ENCODE results near the gene DARS1.
A peak's percentile ranks its signal among the peaks of the same experiment; 100 is the strongest.

DARS1 gene

GRCh38 chr2:135913727-135914365, 71.6 kb downstream of the DARS1 start:
- H3K23ac ChIP-seq (ENCODE audit: low read length) = no peak overlapping the region
- H4K91ac ChIP-seq (ENCODE audit: low read depth, low read length) = no peak overlapping the region
- peak; percentile 47 to 88 for DNase-seq
- no peak overlapping the region for H3K18ac ChIP-seq (ENCODE audit: low read length)
- H2AFZ ChIP-seq (ENCODE audit: insufficient read depth, low read length, poor library complexity) = no peak overlapping the region
- no peak overlapping the region for H2BK5ac ChIP-seq (ENCODE audit: low read depth, low read length, poor library complexity)
- no peak overlapping the region for H3K14ac ChIP-seq (ENCODE audit: low read length)
- no peak overlapping the region for H3K27ac ChIP-seq (ENCODE audit: low read depth, low read length)
- H3K9ac ChIP-seq (ENCODE audit: low read length) = no peak overlapping the region
- no peaks in the 10 kb centered on the region for H3K9me3 ChIP-seq (ENCODE audit: insufficient read depth, low read depth, low read length)
- no peak overlapping the region for H3K4me2 ChIP-seq (ENCODE audit: low read length)
- WGBS (ENCODE audit: extremely low coverage, insufficient coverage, insufficient read length) = no CpG with 5 or more reads among the region's 5 CpGs
- H2BK12ac ChIP-seq (ENCODE audit: low read length) = no peak overlapping the region
- no peaks in the 10 kb centered on the region for H3K27me3 ChIP-seq (ENCODE audit: insufficient read depth, low read length)
- H3K4ac ChIP-seq (ENCODE audit: low read depth, low read length) = no peak overlapping the region
- H3K79me2 ChIP-seq (ENCODE audit: control insufficient read depth, insufficient read depth, low read length, poor library complexity) = no peaks in the 10 kb centered on the region
- H3K79me1 ChIP-seq (ENCODE audit: low read length) = no peaks in the 10 kb centered on the region
- H3K36me3 ChIP-seq (ENCODE audit: control insufficient read depth in 1 of 2, insufficient read depth in 2 of 2, low read length in 2 of 2) = peaks cover 2% of the 10 kb centered on the region in 2 experiments
- H3K4me1 ChIP-seq (ENCODE audit: control insufficient read depth in 1 of 2, insufficient read depth in 2 of 2, low read length in 2 of 2) = no peaks in the 10 kb centered on the region
- H2AK5ac ChIP-seq (ENCODE audit: low read length) = no peak overlapping the region
- H2BK120ac ChIP-seq (ENCODE audit: insufficient read depth, low read length, poor library complexity) = no peak overlapping the region
- no peak overlapping the region for H3K4me3 ChIP-seq (ENCODE audit: low read depth, low read length)
- no peak overlapping the region for H4K12ac ChIP-seq (ENCODE audit: low read depth, low read length)
- no peak overlapping the region for H4K8ac ChIP-seq (ENCODE audit: low read depth, low read length)

- H3K4me1 ChIP-seq (ENCODE audit: control insufficient read depth in 1 of 2, insufficient read depth in 2 of 2, low read length in 2 of 2) = no peaks in the 10 kb centered on the region
- H3K18ac ChIP-seq (ENCODE audit: low read length) = no peak overlapping the region
- peaks cover 0 to 2% of the 10 kb centered on the region in 2 experiments for H3K36me3 ChIP-seq (ENCODE audit: control insufficient read depth in 1 of 2, insufficient read depth in 2 of 2, low read length in 2 of 2)
- H2BK5ac ChIP-seq (ENCODE audit: low read depth, low read length, poor library complexity) = no peak overlapping the region
- no peak overlapping the region for H4K91ac ChIP-seq (ENCODE audit: low read depth, low read length)
- no peak overlapping the region for H3K23ac ChIP-seq (ENCODE audit: low read length)
- no peaks in the 10 kb centered on the region for H3K9me3 ChIP-seq (ENCODE audit: insufficient read depth, low read depth, low read length)
- peak in 1 of 2 donors; percentile 5 for DNase-seq
- H3K79me1 ChIP-seq (ENCODE audit: low read length) = no peaks in the 10 kb centered on the region
- no peak overlapping the region for H2BK12ac ChIP-seq (ENCODE audit: low read length)
- H3K79me2 ChIP-seq (ENCODE audit: control insufficient read depth, insufficient read depth, low read length, poor library complexity) = no peaks in the 10 kb centered on the region
- no peak overlapping the region for H3K4me2 ChIP-seq (ENCODE audit: low read length)
- H3K4me3 ChIP-seq (ENCODE audit: low read depth, low read length) = no peak overlapping the region
- H2BK120ac ChIP-seq (ENCODE audit: insufficient read depth, low read length, poor library complexity) = no peak overlapping the region
- no peak overlapping the region for H2AFZ ChIP-seq (ENCODE audit: insufficient read depth, low read length, poor library complexity)
- H4K12ac ChIP-seq (ENCODE audit: low read depth, low read length) = no peak overlapping the region
- H3K4ac ChIP-seq (ENCODE audit: low read depth, low read length) = no peak overlapping the region
- H3K14ac ChIP-seq (ENCODE audit: low read length) = no peak overlapping the region
- H3K9ac ChIP-seq (ENCODE audit: low read length) = no peak overlapping the region
- no peak overlapping the region for H3K27ac ChIP-seq (ENCODE audit: low read depth, low read length)
- no peaks in the 10 kb centered on the region for H3K27me3 ChIP-seq (ENCODE audit: insufficient read depth, low read length)
- H2AK5ac ChIP-seq (ENCODE audit: low read length) = no peak overlapping the region
- H4K8ac ChIP-seq (ENCODE audit: low read depth, low read length) = no peak overlapping the region
Observed at GRCh38 chr2:135909976-135910375, 75.5 kb downstream of the DARS1 start.

GRCh38 chr2:135905679-135906078, 79.7 kb downstream of the DARS1 start:
- Histone ChIP-seq H3K4ac (ENCODE audit: low read depth, low read length) (no peak overlapping the region), H3K14ac (ENCODE audit: low read length) (no peak overlapping the region)

GRCh38 chr2:135904341-135904989, 81.0 kb downstream of the DARS1 start:
- no CpG with 5 or more reads among the region's 4 CpGs for whole genome bisulfite sequencing (ENCODE audit: extremely low coverage, insufficient coverage, insufficient read length)
- peaks cover 3 to 5% of the 10 kb centered on the region in 2 experiments for H3K36me3 ChIP-seq (ENCODE audit: control insufficient read depth in 1 of 2, insufficient read depth in 2 of 2, low read length in 2 of 2)
- no peak overlapping the region for H3K23ac ChIP-seq (ENCODE audit: low read length)
- H3K79me1 ChIP-seq (ENCODE audit: low read length) = no peaks in the 10 kb centered on the region
- no peak for DNase-seq
- no peak overlapping the region for H2BK120ac ChIP-seq (ENCODE audit: insufficient read depth, low read length, poor library complexity)
- no peaks in the 10 kb centered on the region for H3K79me2 ChIP-seq (ENCODE audit: control insufficient read depth, insufficient read depth, low read length, poor library complexity)
- no peak overlapping the region for H3K18ac ChIP-seq (ENCODE audit: low read length)
- H3K9ac ChIP-seq (ENCODE audit: low read length) = no peak overlapping the region
- H3K4me2 ChIP-seq (ENCODE audit: low read length) = no peak overlapping the region
- H2BK12ac ChIP-seq (ENCODE audit: low read length) = no peak overlapping the region
- no peak overlapping the region for H3K14ac ChIP-seq (ENCODE audit: low read length)
- H2AK5ac ChIP-seq (ENCODE audit: low read length) = no peak overlapping the region
- H3K27ac ChIP-seq (ENCODE audit: low read depth, low read length) = no peak overlapping the region
- no peak overlapping the region for H4K91ac ChIP-seq (ENCODE audit: low read depth, low read length)
- H3K4me1 ChIP-seq (ENCODE audit: control insufficient read depth in 1 of 2, insufficient read depth in 2 of 2, low read length in 2 of 2) = no peaks in the 10 kb centered on the region
- no peak overlapping the region for H2AFZ ChIP-seq (ENCODE audit: insufficient read depth, low read length, poor library complexity)
- H2BK5ac ChIP-seq (ENCODE audit: low read depth, low read length, poor library complexity) = no peak overlapping the region
- H3K4ac ChIP-seq (ENCODE audit: low read depth, low read length) = no peak overlapping the region
- no peak overlapping the region for H4K12ac ChIP-seq (ENCODE audit: low read depth, low read length)
- no peak overlapping the region for H4K8ac ChIP-seq (ENCODE audit: low read depth, low read length)
- H3K27me3 ChIP-seq (ENCODE audit: insufficient read depth, low read length) = no peaks in the 10 kb centered on the region
- no peak overlapping the region for H3K4me3 ChIP-seq (ENCODE audit: low read depth, low read length)
- H3K9me3 ChIP-seq (ENCODE audit: insufficient read depth, low read depth, low read length) = no peaks in the 10 kb centered on the region

More at GRCh38 chr2:135905679-135906078, 79.7 kb downstream of the DARS1 start:
- Histone ChIP-seq H4K91ac (ENCODE audit: low read depth, low read length) (no peak overlapping the region), H3K36me3 (ENCODE audit: control insufficient read depth in 1 of 2, insufficient read depth in 2 of 2, low read length in 2 of 2) (peaks cover 3 to 5% of the 10 kb centered on the region in 2 experiments), H3K27me3 (ENCODE audit: insufficient read depth, low read length) (no peaks in the 10 kb centered on the region), H2BK120ac (ENCODE audit: insufficient read depth, low read length, poor library complexity) (no peak overlapping the region), H3K4me1 (ENCODE audit: control insufficient read depth in 1 of 2, insufficient read depth in 2 of 2, low read length in 2 of 2) (no peaks in the 10 kb centered on the region), H3K23ac (ENCODE audit: low read length) (no peak overlapping the region), H3K79me1 (ENCODE audit: low read length) (no peaks in the 10 kb centered on the region), H3K18ac (ENCODE audit: low read length) (no peak overlapping the region), H2AK5ac (ENCODE audit: low read length) (no peak overlapping the region), H3K9me3 (ENCODE audit: insufficient read depth, low read depth, low read length) (no peaks in the 10 kb centered on the region), H3K4me3 (ENCODE audit: low read depth, low read length) (no peak overlapping the region), H3K79me2 (ENCODE audit: control insufficient read depth, insufficient read depth, low read length, poor library complexity) (no peaks in the 10 kb centered on the region), H4K12ac (ENCODE audit: low read depth, low read length) (no peak overlapping the region), H2BK12ac (ENCODE audit: low read length) (no peak overlapping the region), H2AFZ (ENCODE audit: insufficient read depth, low read length, poor library complexity) (no peak overlapping the region), H4K8ac (ENCODE audit: low read depth, low read length) (no peak overlapping the region), H3K9ac (ENCODE audit: low read length) (no peak overlapping the region), H3K27ac (ENCODE audit: low read depth, low read length) (no peak overlapping the region), H2BK5ac (ENCODE audit: low read depth, low read length, poor library complexity) (no peak overlapping the region), H3K4me2 (ENCODE audit: low read length) (no peak overlapping the region)
- DNase-seq = no peak
